HG03108 (cell line): Measurements from ENCODE around the gene CORO1C.

ENCODE experiments used
- ATAC-seq: cut with Tn5 transposase; IDR thresholded peaks from one replicate; pipeline ENCODE4 v1.9.1; 2021; ENCODE audit warnings: moderate library complexity; ENCODE audit not compliant: unreplicated experiment

The CORO1C gene

GRCh38 chr12:108653922-108654321 lies 77.4 kb downstream of the CORO1C start:
- no peak for ATAC-seq

- ATAC-seq, result no peak
Observed at GRCh38 chr12:108653082-108653516, 78.2 kb downstream of the CORO1C start.

GRCh38 chr12:108650083-108650482 lies 81.2 kb downstream of the CORO1C start:
- no peak for ATAC-seq

DNA sequence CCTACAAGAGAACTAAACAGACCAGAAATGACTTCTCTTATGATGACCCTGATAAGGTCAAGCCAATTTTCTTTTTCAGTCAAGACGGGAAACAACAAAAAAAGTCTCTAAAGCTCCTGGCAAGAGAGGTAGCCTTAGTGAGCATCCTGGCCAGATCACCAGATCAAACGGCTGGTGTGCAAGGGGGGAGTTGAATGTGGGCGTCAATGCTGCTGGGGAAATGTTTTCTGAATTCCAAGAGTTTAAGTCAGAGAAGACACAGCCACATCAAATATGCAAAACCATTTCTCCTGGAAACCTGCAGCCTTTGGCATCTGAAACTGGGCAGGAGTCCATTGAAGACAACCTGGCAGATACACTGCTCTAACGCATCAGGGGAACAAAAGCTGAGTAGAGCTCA lies 81.6 kb downstream of the CORO1C start:
- no peak for ATAC-seq

- no peak for ATAC-seq
Observed at GRCh38 chr12:108649126-108649525, 82.2 kb downstream of the CORO1C start.

GRCh38 chr12:108648371-108648770 lies 82.9 kb downstream of the CORO1C start:
- no peak for ATAC-seq

GRCh38 chr12:108647585-108648287 lies 83.6 kb downstream of the CORO1C start:
- ATAC-seq, result no peak

DNA sequence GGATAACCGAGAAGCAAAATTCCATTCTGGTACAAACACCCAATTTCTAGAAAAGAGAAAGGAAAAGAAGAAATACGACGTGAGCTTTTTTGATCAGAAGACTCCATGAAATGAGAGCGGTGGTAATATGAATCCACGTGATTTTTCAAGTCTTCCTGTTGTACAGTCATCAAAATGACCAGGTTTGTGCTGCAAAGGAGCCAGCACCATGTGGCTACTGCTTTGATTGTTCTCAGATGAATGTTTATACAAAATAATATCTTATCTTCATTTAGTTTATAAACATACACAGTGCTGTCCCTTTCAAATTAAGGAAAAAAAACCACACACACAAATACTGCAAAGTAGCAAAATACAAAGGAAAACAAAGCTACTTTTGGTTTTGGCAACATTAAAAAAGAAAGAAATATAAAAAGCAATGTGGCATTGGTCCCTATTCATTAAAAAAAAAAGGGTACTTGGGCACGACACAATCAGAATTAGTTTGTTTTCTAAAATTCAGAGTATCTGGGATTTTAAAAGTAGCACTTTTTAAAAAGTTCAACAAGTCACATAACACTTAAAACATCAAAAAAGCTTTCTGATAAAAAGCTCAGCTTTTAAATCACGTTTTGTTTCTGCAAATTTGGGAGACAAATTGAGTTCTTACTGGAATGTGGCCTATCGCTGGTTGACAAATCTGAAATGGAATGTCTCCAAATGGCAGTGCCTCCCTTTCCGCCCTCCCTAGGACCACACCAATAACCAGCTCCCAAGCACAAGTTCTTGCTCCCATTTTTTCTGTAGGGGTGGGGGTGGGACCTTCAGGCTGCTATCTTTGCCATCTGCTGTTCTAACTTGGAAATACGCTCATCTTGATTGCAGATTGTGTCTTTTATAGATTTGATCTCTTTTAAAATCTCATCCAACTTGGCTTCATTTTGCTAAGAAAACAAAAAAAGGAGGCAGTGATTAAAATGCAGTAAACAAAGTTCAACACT lies 84.4 kb downstream of the CORO1C start:
- ATAC-seq, result no peak

GRCh38 chr12:108645686-108646599 lies 85.4 kb downstream of the CORO1C start:
- ATAC-seq, result no peak

DNA sequence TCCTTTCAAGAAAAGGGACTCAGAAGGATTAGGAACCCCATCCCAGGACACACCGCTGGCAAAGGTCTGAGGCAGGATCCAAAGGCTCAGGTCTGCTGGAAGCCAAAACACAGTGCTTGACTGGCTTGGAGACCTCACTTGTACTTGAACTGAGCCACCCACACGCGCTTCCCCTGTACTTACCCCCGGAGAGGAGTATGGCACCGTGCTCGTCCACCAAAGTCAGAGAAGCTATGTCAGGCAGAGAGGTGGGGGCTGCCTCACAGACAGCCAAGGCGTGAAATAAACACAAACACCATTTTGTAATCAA lies 86.6 kb downstream of the CORO1C start:
- no peak for ATAC-seq

GRCh38 chr12:108643941-108644810 lies 87.1 kb downstream of the CORO1C start:
- ATAC-seq, result no peak

GRCh38 chr12:108642899-108643654 lies 88.2 kb downstream of the CORO1C start:
- no peak for ATAC-seq

DNA sequence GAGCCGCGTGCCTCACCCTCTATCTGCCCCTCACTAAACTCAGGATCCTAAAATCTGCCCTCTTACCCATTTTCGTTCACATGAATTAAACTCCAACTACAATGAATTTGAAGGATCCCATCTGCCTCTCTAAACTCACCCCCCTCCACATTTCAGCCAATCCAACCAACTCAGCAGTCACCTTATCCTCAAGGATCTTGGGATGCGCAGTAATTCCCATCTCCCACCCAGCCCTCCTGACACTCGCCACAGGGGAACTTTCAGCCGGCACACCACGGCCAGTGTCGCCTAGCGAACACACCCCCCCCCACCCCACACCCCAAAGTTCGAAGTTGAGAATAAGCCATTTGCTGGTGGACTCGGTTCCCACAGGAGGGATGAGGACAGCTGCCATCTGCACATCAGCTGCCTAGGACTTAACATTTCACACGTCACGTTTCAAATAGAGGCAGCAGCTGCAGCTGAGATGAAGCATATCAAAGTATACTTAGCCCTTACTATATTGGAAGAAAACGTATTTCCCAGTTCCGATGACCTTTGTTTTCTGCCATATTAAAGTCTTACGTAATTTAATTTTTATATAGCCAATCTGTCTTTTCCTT lies 88.9 kb downstream of the CORO1C start:
- ATAC-seq, result no peak

- no peak for ATAC-seq
Observed at GRCh38 chr12:108641446-108642268, 89.7 kb downstream of the CORO1C start.

GRCh38 chr12:108640802-108641445 lies 90.4 kb downstream of the CORO1C start:
- ATAC-seq, result no peak

DNA sequence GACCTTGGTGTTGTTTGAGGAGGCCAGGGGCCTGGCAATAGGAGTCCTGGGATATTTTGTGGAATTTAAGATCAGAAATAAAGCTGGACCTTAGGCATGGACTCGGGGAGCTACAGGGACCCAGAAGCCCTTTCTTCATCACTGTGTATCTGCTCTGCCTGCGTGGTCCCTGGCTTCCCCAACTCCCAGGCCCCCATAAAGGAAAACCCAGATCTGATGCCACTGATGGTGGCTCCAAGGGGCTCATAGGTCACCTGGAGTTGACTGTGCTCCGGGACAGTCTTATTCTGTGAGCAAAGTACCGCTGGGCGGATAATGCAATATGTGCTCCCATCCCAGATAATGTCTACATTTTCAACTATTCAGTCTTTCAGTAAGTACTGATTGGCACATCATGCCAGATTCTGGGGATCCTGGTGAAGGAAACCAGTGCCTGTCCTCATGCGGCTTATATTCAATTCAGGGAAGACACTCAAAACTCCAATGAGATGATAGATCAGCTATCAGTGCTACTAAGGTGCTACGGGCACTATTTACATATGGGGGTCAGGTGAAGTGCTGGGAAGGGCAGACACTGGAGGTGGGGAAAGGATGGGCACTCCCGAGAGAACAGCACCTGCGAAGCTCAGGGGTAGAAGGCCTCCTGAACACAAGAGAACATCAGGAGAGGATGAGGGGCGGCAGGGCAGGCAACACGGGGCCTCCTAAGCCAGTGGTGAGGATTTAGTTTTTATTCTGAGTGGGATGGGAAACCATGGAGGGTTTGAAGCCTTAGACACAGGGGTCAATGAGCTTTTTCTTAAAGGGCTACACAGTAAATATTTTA lies 92.1 kb downstream of the CORO1C start:
- ATAC-seq, result no peak
